Liver (tissue), 3 donors: ENCODE measurements around the gene CHD3.

ENCODE experiments used
- CTCF ChIP-seq: fragments of 150-350 bp; IDR thresholded peaks from 2 replicates; pipeline ENCODE4 v1.5.1; 2017; ENCODE audit warnings: improper control_type of control experiment, low read depth, low read length; ENCODE audit not compliant: missing input control
- MAX ChIP-seq: IDR thresholded peaks from 2 replicates; pipeline ENCODE4 v1.6.1; 2016; ENCODE audit warnings: antibody characterized with exemption
- NR2F2 ChIP-seq: IDR thresholded peaks from 2 replicates; pipeline ENCODE4 v1.6.1; 2016; ENCODE audit warnings: antibody characterized with exemption
- RAD21 ChIP-seq, 2 donors: IDR thresholded peaks; 2 replicates each; pipeline ENCODE4 v1.6.1; 2016; ENCODE audit warnings: antibody characterized with exemption in 2 of 2, mild to moderate bottlenecking in 2 of 2
- REST ChIP-seq: IDR thresholded peaks from 2 replicates; pipeline ENCODE4 v1.6.1; 2016; ENCODE audit warnings: antibody characterized with exemption, mild to moderate bottlenecking
- donor health status: healthy.
- donor health status: healthy.

- TF ChIP-seq CTCF = no peak
- no peak for TF ChIP-seq NR2F2
- TF ChIP-seq MAX = no peak
- TF ChIP-seq RAD21 (IDR thresholded peaks at IDR 0.05) = no peak
- no peak for TF ChIP-seq REST
Measured at GRCh38 chr17:7894866-7895265, 6.3 kb downstream of the CHD3 start.
